Central memory CD8-positive, alpha-beta T cell (primary cell): ENCODE data around the gene GPX4.
"Not testable (repeated sequence)": the region's sequence is repeated elsewhere in the genome, so short reads cannot be mapped to it uniquely, and the experiment has no call there.

ENCODE experiments used
- ATAC-seq: fragments of 150-1000 bp; cut with Tn5 transposase; replicated peaks from 2 replicates; pipeline ENCODE4 v1.10.0; 2022; ENCODE audit warnings: mild to moderate bottlenecking, moderate FRiP score, moderate number of reproducible peaks; ENCODE audit not compliant: poor library complexity, severe bottlenecking; ENCODE audit errors: extremely low read depth
- DNase-seq, 2 donors: peaks; one replicate each; pipeline ENCODE4 v3.0.0; 2021; ENCODE audit warnings: low spot score in 2 of 2
- H3K27ac Mint-ChIP-seq: one replicate; pipeline ENCODE4 v1.8.0; 2022; ENCODE audit warnings: low read depth, mild to moderate bottlenecking, moderate library complexity, mixed read lengths
- H3K27me3 Mint-ChIP-seq: one replicate; pipeline ENCODE4 v1.8.0; 2022; ENCODE audit warnings: mixed read lengths
- H3K36me3 Mint-ChIP-seq: one replicate; pipeline ENCODE4 v1.8.0; 2022; ENCODE audit warnings: mild to moderate bottlenecking, moderate library complexity, mixed read lengths; ENCODE audit not compliant: insufficient read depth
- H3K4me1 Mint-ChIP-seq: one replicate; pipeline ENCODE4 v1.8.0; 2022; ENCODE audit warnings: mixed read lengths
- H3K4me3 Mint-ChIP-seq: one replicate; pipeline ENCODE4 v1.8.0; 2022; ENCODE audit warnings: mild to moderate bottlenecking, moderate library complexity, mixed read lengths
- H3K9me3 Mint-ChIP-seq: one replicate; pipeline ENCODE4 v1.8.0; 2022; ENCODE audit warnings: mixed read lengths

The GPX4 gene

DNA sequence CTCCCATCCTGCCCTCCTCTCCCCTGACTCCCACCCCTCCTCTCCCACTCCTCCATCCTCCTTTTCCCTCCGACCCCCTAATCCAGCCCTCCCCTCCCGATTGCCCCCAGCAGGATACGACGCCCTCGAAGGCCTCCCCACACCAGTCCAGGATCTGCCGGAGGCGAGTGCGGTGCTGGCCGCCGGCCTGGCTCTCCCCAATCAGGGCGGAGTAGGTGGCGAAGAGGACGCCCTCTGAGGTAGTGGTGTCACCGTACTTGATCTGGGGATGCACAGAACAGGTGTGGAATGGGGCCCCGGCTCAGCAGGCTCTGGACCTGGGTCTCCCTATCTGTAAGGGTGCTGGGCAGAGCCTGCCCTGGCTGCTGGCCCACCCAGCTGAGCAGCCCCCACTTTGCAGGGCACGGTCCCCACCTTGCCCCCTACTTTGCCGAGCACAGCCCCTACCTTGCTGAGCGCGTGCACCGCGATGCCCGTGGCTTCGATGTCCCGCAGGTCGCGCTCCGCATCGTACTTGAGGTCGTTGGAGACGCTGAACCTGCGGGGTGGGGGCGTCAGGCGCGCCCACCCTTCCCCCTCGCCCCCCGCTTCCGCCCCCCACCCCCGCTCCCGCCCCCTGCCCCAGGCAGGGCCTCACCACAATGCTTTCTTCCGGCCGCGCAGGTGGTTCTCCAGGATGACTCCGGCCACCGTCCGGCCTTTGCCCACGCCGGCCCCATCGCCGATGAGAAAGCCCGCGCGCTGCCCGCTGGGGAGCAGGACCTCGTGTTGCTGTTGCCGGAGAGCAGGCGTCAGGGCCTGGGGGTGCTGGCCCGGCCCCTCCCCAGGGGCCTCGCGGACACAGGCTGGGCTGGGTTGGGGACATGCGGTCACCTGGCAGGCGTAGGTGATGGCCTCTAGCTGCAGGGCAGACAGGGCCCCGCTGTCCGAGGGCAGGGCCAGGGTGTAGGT, 18.5 kb downstream of the GPX4 start:
- Mint-ChIP-seq H3K36me3 (peaks cover 40% of the 10 kb centered on the region), H3K9me3 (no peaks in the 10 kb centered on the region), H3K27me3 (no peaks in the 10 kb centered on the region), H3K27ac (no peak overlapping the region), H3K4me3 (no peak overlapping the region), H3K4me1 (no peaks in the 10 kb centered on the region)
- DNase-seq (no peak), ATAC-seq (no peak)

DNA sequence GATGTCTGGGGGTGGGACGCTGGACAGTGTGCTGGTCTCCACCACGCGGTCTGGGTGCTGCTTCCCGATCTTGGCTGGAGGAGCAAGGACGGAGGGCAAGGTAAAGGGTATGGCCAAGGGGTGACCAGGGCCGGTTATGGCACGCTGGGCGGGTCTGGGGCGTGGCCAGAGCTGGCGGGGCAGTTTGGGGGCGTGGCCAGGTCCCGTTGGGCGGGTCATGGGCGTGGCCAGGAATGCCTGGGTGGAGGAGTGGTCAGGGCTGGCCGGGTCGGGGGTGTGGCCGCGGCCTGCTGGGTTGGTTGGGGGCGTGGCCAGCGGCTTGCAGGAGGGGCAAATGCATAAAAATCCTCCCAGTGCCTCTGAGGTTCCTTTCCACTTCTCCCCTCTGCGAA, 19.2 kb downstream of the GPX4 start:
- Mint-ChIP-seq H3K9me3 (no peaks in the 10 kb centered on the region), H3K4me1 (no peaks in the 10 kb centered on the region), H3K27ac (no peak overlapping the region), H3K4me3 (no peak overlapping the region), H3K36me3 (peaks cover 42% of the 10 kb centered on the region), H3K27me3 (no peaks in the 10 kb centered on the region)
- ATAC-seq (no peak), DNase-seq (no peak)

DNA sequence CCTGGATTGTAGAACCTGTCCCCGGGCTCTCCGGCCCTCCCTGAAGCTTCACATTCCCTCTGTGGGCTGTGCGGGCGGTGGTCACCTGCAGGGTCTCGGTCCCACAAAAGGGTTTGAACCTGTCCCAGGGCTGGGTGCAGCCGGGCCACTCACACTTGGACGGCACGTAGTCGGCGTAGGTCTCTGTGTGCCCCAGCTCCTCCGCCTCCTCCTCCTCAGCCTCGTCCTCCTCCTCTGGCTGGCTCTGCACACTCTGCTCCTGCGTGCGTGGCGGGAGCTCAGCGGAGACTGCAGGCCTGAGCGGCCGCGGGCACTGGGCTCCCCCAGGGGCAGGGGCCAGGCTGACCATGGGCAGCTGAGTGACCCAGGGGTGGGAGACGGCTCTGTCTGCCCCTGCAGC, 19.6 kb downstream of the GPX4 start:
- H3K9me3 Mint-ChIP-seq = no peaks in the 10 kb centered on the region
- no peaks in the 10 kb centered on the region for H3K4me1 Mint-ChIP-seq
- ATAC-seq = no peak
- H3K36me3 Mint-ChIP-seq = peaks cover 39% of the 10 kb centered on the region
- H3K27ac Mint-ChIP-seq = no peak overlapping the region
- no peak for DNase-seq
- H3K27me3 Mint-ChIP-seq = no peaks in the 10 kb centered on the region
- H3K4me3 Mint-ChIP-seq = no peak overlapping the region

DNA sequence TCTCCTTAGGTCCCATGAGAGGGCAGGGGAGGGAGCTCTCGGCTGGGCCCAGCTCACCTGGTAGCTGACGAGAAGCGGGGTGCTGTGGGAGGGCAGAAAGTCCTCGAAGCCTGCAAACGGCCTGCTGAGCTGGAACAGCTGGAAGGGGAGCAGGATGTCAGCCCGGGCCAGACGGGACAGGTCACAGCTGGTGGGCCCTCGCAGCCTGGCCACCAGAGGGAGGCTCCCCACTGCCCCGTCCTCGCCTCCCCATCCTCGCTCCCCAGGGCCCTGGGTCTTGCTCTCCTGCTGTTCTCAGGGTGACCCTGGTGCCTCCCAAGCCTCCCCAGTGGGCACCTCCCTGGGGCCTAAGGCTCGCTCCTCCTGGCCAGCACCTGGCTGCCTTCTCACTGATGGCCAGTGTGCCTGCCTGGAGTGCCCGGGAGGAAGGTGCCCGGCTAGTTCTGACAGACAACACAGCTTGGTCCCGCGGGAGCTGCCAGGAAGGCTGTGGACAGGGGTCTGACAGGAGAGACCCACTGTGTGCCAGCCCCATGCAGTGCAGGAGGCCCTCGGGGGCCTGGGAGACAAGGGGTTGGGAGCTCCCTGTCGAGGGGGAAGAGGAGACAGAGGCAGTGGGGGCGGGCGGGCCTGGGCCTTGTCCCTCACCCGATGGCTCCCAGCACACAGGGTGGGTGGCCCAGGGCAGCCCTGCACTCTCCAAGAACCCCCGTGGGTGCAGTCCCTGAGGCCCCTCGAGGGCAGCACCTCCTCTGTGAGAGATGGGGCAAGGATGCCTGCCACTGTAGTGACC, 20.3 kb downstream of the GPX4 start:
- Mint-ChIP-seq H3K27ac (no peak overlapping the region), H3K27me3 (no peaks in the 10 kb centered on the region), H3K4me1 (no peaks in the 10 kb centered on the region)

DNA sequence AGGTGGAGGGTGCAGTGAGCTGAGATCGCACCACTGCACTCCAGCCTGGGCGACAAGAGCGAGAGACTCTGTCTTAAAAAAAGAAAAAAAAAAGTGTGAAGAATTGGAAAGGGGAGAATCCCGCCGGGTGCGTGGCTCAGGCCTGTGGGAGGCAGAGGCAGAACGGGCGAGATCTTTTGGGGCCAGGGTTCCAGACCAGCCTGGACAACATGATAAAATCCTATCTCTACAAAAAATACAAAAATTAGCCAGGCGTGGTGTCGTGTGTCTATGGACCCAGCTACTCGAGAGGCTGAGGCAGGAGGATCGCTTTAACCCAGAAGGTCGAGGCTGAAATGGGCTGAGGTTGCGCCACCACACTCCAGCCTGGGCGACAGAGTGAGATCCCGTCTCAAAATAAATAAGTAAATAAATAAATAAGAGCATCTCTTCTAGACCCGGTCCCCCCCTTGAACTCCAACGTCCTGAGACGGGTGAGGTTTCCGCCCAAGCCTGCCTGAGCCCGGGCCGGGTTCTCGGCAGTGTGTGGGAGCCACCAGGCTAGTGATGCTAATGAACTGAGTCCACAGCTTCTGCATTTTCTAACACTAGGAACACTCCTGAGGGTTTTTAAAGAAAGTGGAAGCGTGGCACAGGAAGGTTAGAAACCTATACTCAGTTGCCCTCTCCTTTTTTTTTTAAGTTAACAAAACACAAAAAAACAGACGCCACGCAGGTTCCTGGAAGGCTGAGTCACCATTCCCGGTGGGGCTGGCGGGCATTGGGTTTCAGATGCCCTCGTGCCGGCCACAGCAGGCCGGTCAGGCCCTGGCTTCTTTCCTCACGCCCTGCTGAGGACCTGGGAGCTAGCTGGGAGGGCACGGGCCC, 22.0 kb downstream of the GPX4 start:
- Mint-ChIP-seq H3K9me3 (no peaks in the 10 kb centered on the region), H3K36me3 (peaks cover 38% of the 10 kb centered on the region), H3K27ac (peak overlapping the region; percentile 32), H3K27me3 (no peaks in the 10 kb centered on the region), H3K4me3 (no peak overlapping the region), H3K4me1 (peaks cover 6% of the 10 kb centered on the region)
- no peak for DNase-seq
- no peak for ATAC-seq

More for the DNA sequence above, 20.3 kb downstream of the GPX4 start:
- H3K36me3 Mint-ChIP-seq = peaks cover 37% of the 10 kb centered on the region
- no peak overlapping the region for H3K4me3 Mint-ChIP-seq
- H3K9me3 Mint-ChIP-seq = no peaks in the 10 kb centered on the region
- ATAC-seq (no peak), DNase-seq (no peak)

DNA sequence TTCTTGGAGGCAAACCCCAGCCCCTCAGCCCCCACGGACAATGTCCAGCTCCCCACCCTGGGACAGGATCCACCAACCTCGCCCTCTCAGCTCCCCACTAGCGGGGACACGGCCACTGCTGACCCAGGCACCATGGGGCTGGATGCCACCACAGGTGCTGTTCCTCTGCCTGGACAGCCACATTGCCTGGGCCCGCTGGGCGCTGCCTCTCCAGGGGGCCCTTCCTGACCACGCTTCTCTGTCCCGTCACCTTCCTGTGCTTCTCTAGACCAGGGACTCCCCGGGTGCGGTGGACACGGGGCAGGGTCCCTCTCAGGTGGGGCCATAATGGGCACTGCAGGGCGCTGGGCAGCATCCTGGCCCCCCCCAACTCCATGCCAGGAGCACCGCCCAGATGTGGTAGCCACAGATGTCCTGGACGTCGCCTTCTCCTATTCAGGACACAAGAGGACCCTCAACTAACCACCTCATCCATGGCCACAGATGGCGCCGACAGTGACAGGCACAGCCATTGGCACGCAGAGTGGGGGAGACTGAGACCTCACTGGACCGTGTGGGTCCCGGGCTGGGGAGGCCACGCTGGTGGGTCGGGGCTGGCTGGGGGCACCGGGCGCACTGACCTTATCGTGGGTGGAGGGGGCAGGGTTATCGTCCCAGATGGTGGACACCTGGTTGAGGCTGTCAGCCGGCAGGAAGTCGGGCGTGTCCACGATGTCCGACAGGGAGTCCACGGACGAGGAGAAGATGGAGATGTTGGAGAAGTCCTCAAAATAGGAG, 23.4 kb downstream of the GPX4 start:
- H3K27ac Mint-ChIP-seq = peak overlapping the region; percentile 44
- peaks cover 7% of the 10 kb centered on the region for H3K4me1 Mint-ChIP-seq
- no peak for DNase-seq
- H3K4me3 Mint-ChIP-seq = no peak overlapping the region
- no peak for ATAC-seq
- H3K36me3 Mint-ChIP-seq = peaks cover 33% of the 10 kb centered on the region
- H3K9me3 Mint-ChIP-seq = no peaks in the 10 kb centered on the region
- H3K27me3 Mint-ChIP-seq = no peaks in the 10 kb centered on the region

DNA sequence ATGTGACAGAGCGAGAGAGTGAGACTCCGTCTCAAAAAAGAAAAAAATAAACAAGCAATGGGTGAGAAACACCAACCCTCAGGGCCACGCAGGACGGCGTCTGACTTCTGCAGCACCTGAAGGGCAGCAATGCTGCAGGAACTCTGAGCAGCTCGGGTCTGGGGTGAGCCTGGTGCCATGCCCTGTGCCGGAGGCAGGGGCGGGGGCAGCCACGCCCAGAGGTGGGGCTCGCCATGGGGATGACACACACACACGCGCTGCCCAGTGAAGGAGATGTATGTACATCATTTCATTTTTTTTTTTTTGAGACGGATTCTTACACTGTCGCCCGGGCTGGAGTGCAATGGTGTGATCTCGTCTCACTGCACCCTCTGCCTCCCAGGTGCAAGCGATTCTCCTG, 24.3 kb downstream of the GPX4 start:
- DNase-seq (no peak), ATAC-seq (no peak)
- no peak overlapping the region for H3K27ac Mint-ChIP-seq
- no peaks in the 10 kb centered on the region for H3K27me3 Mint-ChIP-seq
- H3K4me1 Mint-ChIP-seq = peaks cover 7% of the 10 kb centered on the region
- peak overlapping the region; percentile 29 for H3K4me3 Mint-ChIP-seq
- no peaks in the 10 kb centered on the region for H3K9me3 Mint-ChIP-seq
- peaks cover 35% of the 10 kb centered on the region for H3K36me3 Mint-ChIP-seq

DNA sequence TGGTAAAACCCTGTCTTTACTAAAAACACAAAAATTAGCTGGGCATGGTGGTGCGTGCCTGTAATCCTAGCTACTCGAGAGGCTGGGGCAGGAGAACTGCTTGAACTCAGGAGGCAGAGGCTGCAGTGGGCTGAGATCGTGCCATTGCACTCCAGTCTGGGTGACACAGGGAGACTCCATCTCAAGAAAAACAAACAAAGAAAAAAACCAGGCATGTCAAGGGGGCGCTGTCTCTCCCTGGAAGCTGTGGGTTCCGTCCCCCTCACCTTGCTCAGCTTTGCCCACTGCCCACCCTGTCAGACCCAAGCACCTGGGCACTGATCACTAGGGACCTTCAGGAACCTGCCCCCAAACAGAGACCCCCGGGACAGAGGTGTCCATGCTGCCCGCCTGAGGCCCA, 25.3 kb downstream of the GPX4 start:
- H3K9me3 Mint-ChIP-seq, H3K4me3 Mint-ChIP-seq, H3K27ac Mint-ChIP-seq, DNase-seq, H3K27me3 Mint-ChIP-seq, ATAC-seq: not testable (repeated sequence)
- peaks cover 15% of the 10 kb centered on the region for H3K4me1 Mint-ChIP-seq
- peaks cover 37% of the 10 kb centered on the region for H3K36me3 Mint-ChIP-seq

DNA sequence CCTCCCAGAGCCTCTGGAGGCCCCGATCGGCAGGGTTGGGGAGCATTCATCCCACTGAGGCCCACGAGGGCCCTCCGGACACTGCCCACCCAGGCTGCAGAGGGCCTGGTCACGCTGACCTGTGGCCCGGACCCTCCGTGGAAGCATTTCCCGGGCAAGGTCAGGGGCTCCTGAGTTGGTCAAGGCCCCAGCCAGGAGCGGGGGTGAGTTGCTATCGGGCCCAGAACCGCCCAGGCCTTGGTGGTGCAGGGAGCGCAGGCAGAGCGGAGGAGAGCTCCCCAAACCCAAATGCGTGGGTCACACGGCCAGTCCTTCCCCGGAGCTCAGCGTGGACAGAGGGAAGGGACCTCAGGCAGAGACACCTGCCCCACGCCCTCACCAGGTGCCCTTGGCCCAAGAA, 25.7 kb downstream of the GPX4 start:
- no peak for ATAC-seq
- no peak for DNase-seq
- no peaks in the 10 kb centered on the region for H3K27me3 Mint-ChIP-seq
- H3K36me3 Mint-ChIP-seq = peaks cover 35% of the 10 kb centered on the region
- no peaks in the 10 kb centered on the region for H3K9me3 Mint-ChIP-seq
- H3K27ac Mint-ChIP-seq = no peak overlapping the region
- H3K4me3 Mint-ChIP-seq = peak overlapping the region; percentile 81
- peaks cover 15% of the 10 kb centered on the region for H3K4me1 Mint-ChIP-seq

DNA sequence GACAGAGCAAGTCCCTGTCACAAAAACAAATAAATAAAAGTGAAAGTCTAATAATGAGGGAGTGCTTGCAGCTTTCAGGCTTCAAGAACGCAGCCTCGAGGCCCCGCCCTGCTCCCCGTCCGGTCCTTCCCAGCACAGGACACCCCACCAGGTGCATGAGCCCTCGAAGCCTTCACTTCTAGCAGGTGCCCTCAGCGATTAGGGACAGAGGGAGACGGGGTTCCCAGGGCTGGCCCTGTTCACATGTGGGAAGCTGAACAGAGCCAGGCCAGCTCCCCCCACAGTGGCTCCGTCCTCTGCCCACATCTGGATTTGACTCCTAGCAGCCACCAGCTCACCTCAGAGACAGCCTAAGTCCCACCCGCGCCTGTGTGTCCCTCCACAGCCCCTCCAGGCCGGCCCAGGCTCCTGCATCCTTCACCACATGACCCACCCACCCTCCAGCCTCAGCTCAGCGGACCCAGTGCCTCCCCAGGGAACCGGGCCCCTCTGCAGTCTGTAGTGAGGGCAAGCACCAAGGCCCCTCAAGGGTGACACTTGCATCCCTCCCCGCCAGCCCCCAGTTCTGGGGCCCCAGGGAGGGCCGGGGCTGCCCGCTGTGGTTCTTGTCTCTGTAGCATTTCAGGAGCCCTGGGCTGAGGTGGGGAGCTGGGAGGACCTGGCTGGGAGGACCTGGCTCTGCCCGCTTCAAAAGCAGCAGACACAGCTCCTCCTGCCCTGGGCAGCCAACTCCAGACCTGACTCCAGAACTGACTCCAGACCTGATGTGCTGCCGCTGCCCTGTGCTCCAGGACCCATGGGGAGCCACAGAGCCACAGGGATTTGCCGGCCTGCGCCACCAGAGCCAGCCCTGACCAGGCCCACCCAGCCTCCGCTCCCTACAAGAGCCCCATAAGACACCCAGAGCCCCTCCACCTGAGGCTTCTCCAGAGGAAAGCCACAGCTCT, 27.2 kb downstream of the GPX4 start:
- Mint-ChIP-seq H3K9me3 (no peaks in the 10 kb centered on the region), H3K4me1 (peaks cover 15% of the 10 kb centered on the region), H3K27ac (peak overlapping the region; percentile 94), H3K36me3 (peaks cover 27% of the 10 kb centered on the region), H3K4me3 (peak overlapping the region; percentile 81), H3K27me3 (no peaks in the 10 kb centered on the region)
- no peak for ATAC-seq
- DNase-seq = no peak
